ENCODE measurements around the gene AQP12B. TPM values are rescaled to one million over a fixed set of nuclear protein-coding genes. Genes with fewer than 3 reads are reported as not detected.
"Not testable (repeated sequence)": the region's sequence is repeated elsewhere in the genome, so short reads cannot be mapped to it uniquely, and the experiment has no call there.

Gene AQP12B
- not detected for total RNA-seq
- not detected for polyA plus RNA-seq (ENCODE audit: insufficient read depth, low read depth, low replicate concordance)
- long read RNA-seq, donor 1 = 0 reads
- long read RNA-seq, donor 2 = 0 reads
- long read RNA-seq, donor 3 = 0 reads
- long read RNA-seq, donor 4 = 0 reads
- long read RNA-seq, donor 5 = 0 reads
- long read RNA-seq, donor 6 = 0 reads
- long read RNA-seq, donor 7 = 0 reads
- long read RNA-seq, donor 8 = 0 reads
- long read RNA-seq, donor 9 = 0 reads
- long read RNA-seq, donor 10 = 0 reads

GRCh38 chr2:240682431-240683224 is at the start of gene AQP12B:
AQP12B (minus strand) TSS chr2:240682885; CDS start chr2:240682837, 48 bp downstream.
- H3K36me3 ChIP-seq (ENCODE audit: control insufficient read depth in 2 of 3, insufficient read depth in 3 of 3, low read length in 3 of 3); H3K4me3 ChIP-seq (ENCODE audit: low read length in 3 of 3); FAIRE-seq; H3K27me3 ChIP-seq (ENCODE audit: control insufficient read depth, insufficient read depth, low read length); intact Hi-C loops (cut with DNase I); H3K9ac ChIP-seq (ENCODE audit: low read length in 3 of 3); H3K4me1 ChIP-seq (ENCODE audit: control insufficient read depth in 2 of 3, insufficient read depth in 2 of 3, low read depth in 1 of 3, low read length in 3 of 3); H3K27ac ChIP-seq (ENCODE audit: low read depth in 2 of 2, low read length in 2 of 2); H3K9me3 ChIP-seq (ENCODE audit: control insufficient read depth in 2 of 3, insufficient read depth in 1 of 3, low read length in 3 of 3): not testable (repeated sequence)
- peak in 1 of 5 donors; percentile 42 for DNase-seq

GRCh38 chr2:240732184-240732583 is 49.5 kb upstream of the AQP12B start:
- Histone ChIP-seq H3K9me3 (ENCODE audit: control insufficient read depth in 2 of 3, insufficient read depth in 1 of 3, low read length in 3 of 3) (no peaks in the 10 kb centered on the region), H3K4me1 (ENCODE audit: control insufficient read depth in 2 of 3, insufficient read depth in 2 of 3, low read depth in 1 of 3, low read length in 3 of 3) (no peaks in the 10 kb centered on the region), H3K9ac (ENCODE audit: low read length in 3 of 3) (no peak overlapping the region), H3K27me3 (ENCODE audit: control insufficient read depth, insufficient read depth, low read length) (no peaks in the 10 kb centered on the region), H3K4me3 (ENCODE audit: low read length in 3 of 3) (no peak overlapping the region), H3K36me3 (ENCODE audit: control insufficient read depth in 2 of 3, insufficient read depth in 3 of 3, low read length in 3 of 3) (no peaks in the 10 kb centered on the region), H3K27ac (ENCODE audit: low read depth in 2 of 2, low read length in 2 of 2) (no peak overlapping the region)
- intact Hi-C loops (cut with DNase I) = no loop called here
- DNase-seq (no peak), FAIRE-seq (no peak)
- no peak for TF ChIP-seq CTCF (IDR thresholded peaks at IDR 0.05; ENCODE audit: borderline replicate concordance, extremely low read depth, insufficient read depth)

- peak in 3 of 5 donors; percentile 25 to 56 (median 26) for DNase-seq
- Histone ChIP-seq H3K36me3 (ENCODE audit: control insufficient read depth in 2 of 3, insufficient read depth in 3 of 3, low read length in 3 of 3) (no peaks in the 10 kb centered on the region), H3K4me1 (ENCODE audit: control insufficient read depth in 2 of 3, insufficient read depth in 2 of 3, low read depth in 1 of 3, low read length in 3 of 3) (no peaks in the 10 kb centered on the region), H3K27ac (ENCODE audit: low read depth in 2 of 2, low read length in 2 of 2) (no peak overlapping the region), H3K4me3 (ENCODE audit: low read length in 3 of 3) (no peak overlapping the region), H3K9me3 (ENCODE audit: control insufficient read depth in 2 of 3, insufficient read depth in 1 of 3, low read length in 3 of 3) (no peaks in the 10 kb centered on the region), H3K27me3 (ENCODE audit: control insufficient read depth, insufficient read depth, low read length) (no peaks in the 10 kb centered on the region), H3K9ac (ENCODE audit: low read length in 3 of 3) (no peak overlapping the region)
- intact Hi-C loops (cut with DNase I) = no loop called here
- TF ChIP-seq CTCF (IDR thresholded peaks at IDR 0.05; ENCODE audit: borderline replicate concordance, extremely low read depth, insufficient read depth) = no peak
- no peak for FAIRE-seq
Measured at GRCh38 chr2:240731178-240731545, 48.5 kb upstream of the AQP12B start.

GRCh38 chr2:240730501-240731177 is 48.0 kb upstream of the AQP12B start:
- H3K4me1 ChIP-seq (ENCODE audit: control insufficient read depth in 2 of 3, insufficient read depth in 2 of 3, low read depth in 1 of 3, low read length in 3 of 3) = no peaks in the 10 kb centered on the region
- FAIRE-seq = no peak
- no peak overlapping the region for H3K9ac ChIP-seq (ENCODE audit: low read length in 3 of 3)
- no peak overlapping the region for H3K27ac ChIP-seq (ENCODE audit: low read depth in 2 of 2, low read length in 2 of 2)
- H3K4me3 ChIP-seq (ENCODE audit: low read length in 3 of 3) = no peak overlapping the region
- intact Hi-C loops (cut with DNase I) = no loop called here
- no peaks in the 10 kb centered on the region for H3K36me3 ChIP-seq (ENCODE audit: control insufficient read depth in 2 of 3, insufficient read depth in 3 of 3, low read length in 3 of 3)
- peak in 4 of 5 donors; percentile 58 to 67 (median 62) for DNase-seq
- no peak for TF ChIP-seq CTCF (IDR thresholded peaks at IDR 0.05; ENCODE audit: borderline replicate concordance, extremely low read depth, insufficient read depth)
- H3K27me3 ChIP-seq (ENCODE audit: control insufficient read depth, insufficient read depth, low read length) = no peaks in the 10 kb centered on the region
- no peaks in the 10 kb centered on the region for H3K9me3 ChIP-seq (ENCODE audit: control insufficient read depth in 2 of 3, insufficient read depth in 1 of 3, low read length in 3 of 3)
